Naive thymus-derived CD4-positive, alpha-beta T cell (primary cell): ENCODE measurements around the gene KCTD7. TPM values are rescaled to one million over a fixed set of nuclear protein-coding genes. Genes with fewer than 3 reads are reported as not detected.

ENCODE experiments used
- ATAC-seq: fragments of 150-1000 bp; cut with Tn5 transposase; 2 replicates; pipeline ENCODE4 v1.10.0; 2021; ENCODE audit warnings: mild to moderate bottlenecking, moderate library complexity
- CTCF ChIA-PET: fragments of 350-600 bp; sonication (Branson Sonifier 250); formaldehyde crosslinking; loops from one replicate; lab custom pipeline; 2021; ENCODE audit warnings: antibody characterized with exemption; lab: Charles Lee
- POLR2A ChIA-PET: fragments of 350-600 bp; sonication (Branson Sonifier 250); formaldehyde crosslinking; loops from one replicate; lab custom pipeline; 2021; ENCODE audit warnings: antibody characterized with exemption, inconsistent platforms; lab: Charles Lee
- DNase-seq, 9 donors: peaks; one replicate each; pipeline versions ENCODE4 v3.0.0 to v3.0.0-alpha.2; 2020 to 2022; ENCODE audit warnings: mixed read lengths in 1 of 9
- H3K27ac ChIP-seq: one replicate; pipeline ENCODE4 v1.7.0; 2013; ENCODE audit warnings: mild to moderate bottlenecking, low read depth, low read length, moderate library complexity
- H3K27me3 ChIP-seq, 2 donors: one replicate each; pipeline ENCODE4 v1.7.0; 2013; ENCODE audit warnings: low read length in 2 of 2, mild to moderate bottlenecking in 2 of 2, moderate library complexity in 2 of 2; ENCODE audit not compliant: control insufficient read depth in 2 of 2, insufficient read depth in 2 of 2
- H3K36me3 ChIP-seq, 3 experiments: 1 replicate in 2 of 3; 2 replicates in 1 of 3; pipeline ENCODE4 v1.7.0; 2013; ENCODE audit warnings: low read length in 3 of 3, mild to moderate bottlenecking in 3 of 3, moderate library complexity in 1 of 3; ENCODE audit not compliant: insufficient read depth in 3 of 3, control insufficient read depth in 2 of 3
- H3K4me1 ChIP-seq, 2 donors: one replicate each; pipeline ENCODE4 v1.7.0; 2013; ENCODE audit warnings: low read length in 2 of 2, mild to moderate bottlenecking in 2 of 2, moderate library complexity in 1 of 2; ENCODE audit not compliant: control insufficient read depth in 2 of 2, insufficient read depth in 2 of 2
- H3K4me3 ChIP-seq: 2 replicates; pipeline ENCODE4 v1.7.0; 2013; ENCODE audit warnings: mild to moderate bottlenecking, low read length
- H3K9me3 ChIP-seq, 3 experiments: 1 replicate in 2 of 3; 2 replicates in 1 of 3; pipeline ENCODE4 v1.7.0; 2013; ENCODE audit warnings: low read length in 3 of 3; ENCODE audit not compliant: control insufficient read depth in 2 of 3
- H3K27ac Mint-ChIP-seq, 9 donors: one replicate each; pipeline ENCODE4 v1.8.0; 2020 to 2022; ENCODE audit warnings: mixed read lengths in 9 of 9, mild to moderate bottlenecking in 8 of 9, moderate library complexity in 5 of 9, inconsistent platforms in 2 of 9
- H3K27me3 Mint-ChIP-seq, 5 donors: one replicate each; pipeline ENCODE4 v1.8.0; 2021 to 2022; ENCODE audit warnings: mixed read lengths in 5 of 5, mild to moderate bottlenecking in 1 of 5
- H3K36me3 Mint-ChIP-seq, 5 donors: one replicate each; pipeline ENCODE4 v1.8.0; 2020 to 2022; ENCODE audit warnings: mixed read lengths in 5 of 5, mild to moderate bottlenecking in 3 of 5, inconsistent platforms in 1 of 5
- H3K4me1 Mint-ChIP-seq, 7 donors: one replicate each; pipeline ENCODE4 v1.8.0; 2020 to 2022; ENCODE audit warnings: mixed read lengths in 7 of 7, mild to moderate bottlenecking in 3 of 7, inconsistent platforms in 1 of 7
- H3K4me3 Mint-ChIP-seq, 10 donors: one replicate each; pipeline ENCODE4 v1.8.0; 2020 to 2022; ENCODE audit warnings: mild to moderate bottlenecking in 10 of 10, mixed read lengths in 10 of 10, moderate library complexity in 6 of 10, inconsistent platforms in 2 of 10
- H3K9me3 Mint-ChIP-seq, 11 donors: one replicate each; pipeline ENCODE4 v1.8.0; 2020 to 2022; ENCODE audit warnings: mixed read lengths in 11 of 11, mild to moderate bottlenecking in 4 of 11, inconsistent platforms in 1 of 11, moderate library complexity in 1 of 11
- intact Hi-C, 2 donors: fragments of 100-400 bp; cut with micrococcal nuclease; formaldehyde crosslinking; loops; one replicate each; pipeline ENCODE4 v1.15.1; 2023
- polyA plus RNA-seq, 2 donors: library from polyadenylated mRNA; unstranded; fragments of 300-500 nt; fragmentation: Illumina TruSeq; gene quantifications; one replicate each; pipeline ENCODE4 v1.2.3, GENCODE V29; 2021
- total RNA-seq, 6 experiments: library from RNA in 5 of 6; stranded (reverse) in 5 of 6; gene quantifications; 1 replicate in 5 of 6; 2 replicates in 1 of 6; pipeline ENCODE4 v1.2.3 and lab custom pipeline; 2021 to 2026

The KCTD7 gene
- total and polyA plus RNA-seq, 7 experiments from 2014 or later: 10.4 to 43.6 (median 27.0) TPM

- POLR2A ChIA-PET: interaction anchor here (0.6 to 3.6 kb wide), 12 partner anchors 9 to 527 kb away, joined by 3 to 23 read pairs (median 3); partner anchors contain the start of gene RABGEF1
- peaks cover 0 to 4% (median 0%) of the 10 kb centered on the region in 3 experiments for H3K36me3 ChIP-seq
- Mint-ChIP-seq H3K9me3 (peaks cover 0 to 3% (median 0%) of the 10 kb centered on the region in 11 donors), H3K27ac (peak overlapping the region; percentile 65 to 92 (median 89)), H3K4me3 (peak overlapping the region; percentile 82 to 92 (median 89)), H3K36me3 (peaks cover 0 to 15% (median 0%) of the 10 kb centered on the region in 5 donors), H3K4me1 (peaks cover 32 to 47% (median 43%) of the 10 kb centered on the region in 7 donors), H3K27me3 (peaks cover 0 to 4% (median 0%) of the 10 kb centered on the region in 5 donors)
- intact Hi-C loops: loop anchor here (1.0 to 10.0 kb wide), 14 partner anchors 26 to 1589 kb away; partner anchors contain the start of genes RABGEF1 (in 2 of the 2), TMEM248 (in 2 of the 2), ASL (in 1 of the 2) and TYW1 (in 1 of the 2)
- H3K4me1 ChIP-seq: peaks cover 31% of the 10 kb centered on the region in 2 donors
- peak overlapping the region; percentile 88 for H3K27ac ChIP-seq
- CTCF ChIA-PET: no interaction called here
- peak in 3 of 9 donors; percentile 4 to 22 (median 9) for DNase-seq
- no peaks in the 10 kb centered on the region for H3K9me3 ChIP-seq
- ATAC-seq: no peak
- H3K4me3 ChIP-seq: peak overlapping the region; percentile 98
- H3K27me3 ChIP-seq: no peaks in the 10 kb centered on the region
Measured at GRCh38 chr7:66627881-66628360, 760 bp upstream of the KCTD7 start.

- Mint-ChIP-seq H3K4me3 (peak overlapping the region; percentile 54 to 90 (median 82)), H3K9me3 (peaks cover 0 to 3% (median 0%) of the 10 kb centered on the region in 11 donors), H3K4me1 (peaks cover 41 to 55% (median 50%) of the 10 kb centered on the region in 7 donors), H3K36me3 (peaks cover 0 to 21% (median 2%) of the 10 kb centered on the region in 5 donors), H3K27ac (peak overlapping the region; percentile 13 to 89 (median 60)), H3K27me3 (peaks cover 0 to 4% (median 0%) of the 10 kb centered on the region in 5 donors)
- Histone ChIP-seq H3K4me1 (peaks cover 31 to 34% of the 10 kb centered on the region in 2 donors), H3K9me3 (no peaks in the 10 kb centered on the region), H3K27ac (peak overlapping the region; percentile 91), H3K4me3 (peak overlapping the region; percentile 63), H3K27me3 (no peaks in the 10 kb centered on the region), H3K36me3 (peaks cover 0 to 15% (median 0%) of the 10 kb centered on the region in 3 experiments)
- ChIA-PET POLR2A (interaction anchor here (0.9 to 3.6 kb wide), 8 partner anchors 15 to 292 kb away, joined by 3 to 23 read pairs (median 4); partner anchors contain the start of gene RABGEF1), CTCF (no interaction called here)
- ATAC-seq: peak; percentile 20
- no peak for DNase-seq
- intact Hi-C loops: loop anchor here (1.0 to 10.0 kb wide), 6 partner anchors 52 to 1591 kb away; partner anchors contain the start of genes TMEM248 (in 2 of the 2) and TYW1 (in 1 of the 2)
Measured at GRCh38 chr7:66629222-66630062, 761 bp downstream of the KCTD7 start.

DNA sequence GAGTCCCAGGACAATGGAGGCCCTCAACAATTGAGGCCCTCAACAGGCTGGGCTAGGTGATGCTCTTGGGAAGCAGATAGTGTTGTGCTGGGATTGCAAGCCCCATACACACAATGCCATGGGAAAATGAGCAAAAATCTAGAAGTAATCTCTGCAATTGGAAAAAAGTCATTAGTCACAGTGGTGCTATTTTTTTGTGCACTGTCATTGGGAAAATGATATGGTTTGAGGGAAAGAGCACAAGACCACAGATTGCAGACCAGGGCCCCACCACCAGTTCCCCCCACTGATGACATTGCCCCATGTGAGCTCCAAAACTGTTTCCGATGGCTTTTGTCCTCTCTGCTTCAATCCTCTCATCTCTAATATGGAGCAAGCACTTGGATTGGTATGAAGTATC is 1.9 kb downstream of the KCTD7 start:
- POLR2A ChIA-PET: interaction anchor here (0.6 to 3.6 kb wide), 8 partner anchors 15 to 366 kb away, joined by 3 to 23 read pairs (median 6); partner anchors contain the start of gene TYW1
- peaks cover 0 to 18% (median 0%) of the 10 kb centered on the region in 3 experiments for H3K36me3 ChIP-seq
- DNase-seq (no peak), ATAC-seq (no peak)
- no peaks in the 10 kb centered on the region for H3K27me3 ChIP-seq
- H3K9me3 ChIP-seq: no peaks in the 10 kb centered on the region
- intact Hi-C loops: loop anchor here in 1 of 2 donors (5.0 kb wide), 1 partner anchor 53 kb away; no protein-coding TSS in a partner anchor
- Mint-ChIP-seq H3K4me1 (peaks cover 43 to 58% (median 52%) of the 10 kb centered on the region in 7 donors), H3K4me3 (peak overlapping the region; percentile 54 to 89 (median 80)), H3K9me3 (peaks cover 0 to 5% (median 0%) of the 10 kb centered on the region in 11 donors), H3K27me3 (peaks cover 0 to 4% (median 0%) of the 10 kb centered on the region in 5 donors), H3K36me3 (peaks cover 0 to 22% (median 3%) of the 10 kb centered on the region in 5 donors), H3K27ac (peak overlapping the region in 6 of 9 donors; percentile 54 to 89 (median 72))
- CTCF ChIA-PET: interaction anchor here (0.6 kb wide), 1 partner anchor 557 kb away, joined by 3 read pairs; no protein-coding TSS in a partner anchor
- H3K4me3 ChIP-seq: no peak overlapping the region
- H3K27ac ChIP-seq: no peak overlapping the region
- peaks cover 31 to 34% of the 10 kb centered on the region in 2 donors for H3K4me1 ChIP-seq

DNA sequence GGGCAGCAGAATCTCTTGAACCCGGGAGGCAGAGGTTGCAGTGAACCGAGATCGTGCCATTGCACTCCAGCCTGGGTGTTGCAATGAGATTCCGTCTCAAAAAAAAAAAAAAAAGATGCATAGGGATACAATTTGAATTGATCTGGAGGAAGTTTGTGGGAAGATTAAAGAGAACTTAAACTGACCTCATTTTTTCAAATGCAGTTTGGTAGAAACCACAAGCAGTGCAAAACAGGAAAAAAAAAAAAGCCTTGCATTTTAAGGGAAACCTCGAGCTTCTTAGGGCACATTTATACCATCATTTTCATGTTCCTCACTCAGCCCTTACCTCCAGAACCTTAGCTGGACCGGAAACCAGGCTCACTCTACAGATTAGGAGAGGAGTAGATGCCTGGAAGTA is 2.8 kb downstream of the KCTD7 start:
- POLR2A ChIA-PET: interaction anchor here (0.6 to 2.1 kb wide), 13 partner anchors 8 to 674 kb away, joined by 3 to 17 read pairs (median 3); partner anchors contain the start of gene TYW1
- H3K4me1 ChIP-seq: peaks cover 31 to 34% of the 10 kb centered on the region in 2 donors
- Mint-ChIP-seq H3K27ac (peak overlapping the region; percentile 43 to 89 (median 68)), H3K9me3 (peaks cover 0 to 5% (median 0%) of the 10 kb centered on the region in 11 donors), H3K27me3 (peaks cover 0 to 4% (median 0%) of the 10 kb centered on the region in 5 donors), H3K36me3 (peaks cover 0 to 22% (median 3%) of the 10 kb centered on the region in 5 donors), H3K4me3 (peak overlapping the region; percentile 53 to 89 (median 77)), H3K4me1 (peaks cover 43 to 60% (median 52%) of the 10 kb centered on the region in 7 donors)
- ATAC-seq (no peak), DNase-seq (peak in 6 of 9 donors; percentile 34 to 48 (median 46))
- no peaks in the 10 kb centered on the region for H3K27me3 ChIP-seq
- H3K4me3 ChIP-seq: peak overlapping the region; percentile 46
- CTCF ChIA-PET: interaction anchor here (0.7 to 0.8 kb wide), 2 partner anchors 74 to 95 kb away, joined by 3 to 4 read pairs; no protein-coding TSS in a partner anchor
- peak overlapping the region; percentile 30 for H3K27ac ChIP-seq
- intact Hi-C loops: loop anchor here in 1 of 2 donors (5.0 kb wide), 1 partner anchor 54 kb away; no protein-coding TSS in a partner anchor
- peaks cover 0 to 18% (median 0%) of the 10 kb centered on the region in 3 experiments for H3K36me3 ChIP-seq
- H3K9me3 ChIP-seq: no peaks in the 10 kb centered on the region

DNA sequence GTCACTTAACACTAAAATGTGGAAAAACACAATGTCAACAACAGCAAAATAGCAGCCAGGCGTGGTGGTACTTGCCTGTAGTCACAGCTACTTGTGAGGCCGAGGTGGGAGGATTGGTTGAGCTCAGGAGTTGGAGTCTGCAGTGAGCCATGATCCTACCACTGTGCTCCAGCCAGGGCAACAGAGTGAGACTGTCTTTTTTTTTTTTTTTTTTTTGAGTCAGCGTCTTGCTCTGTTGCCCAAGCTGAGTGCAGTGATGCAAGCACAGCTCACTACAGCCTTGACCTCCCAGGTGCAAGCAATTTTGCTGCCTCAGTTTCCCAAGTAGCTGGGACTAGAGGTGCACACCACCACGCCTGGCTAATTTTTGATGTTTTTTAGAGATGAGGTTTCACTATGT is 6.1 kb downstream of the KCTD7 start:
- peaks cover 8 to 35% (median 19%) of the 10 kb centered on the region in 3 experiments for H3K36me3 ChIP-seq
- no peak overlapping the region for H3K27ac ChIP-seq
- H3K9me3 ChIP-seq: no peaks in the 10 kb centered on the region
- peaks cover 34 to 49% (median 41%) of the 10 kb centered on the region in 7 donors for H3K4me1 Mint-ChIP-seq
- CTCF ChIA-PET: no interaction called here
- H3K36me3 Mint-ChIP-seq: peaks cover 3 to 29% (median 14%) of the 10 kb centered on the region in 5 donors
- H3K27me3 ChIP-seq: no peaks in the 10 kb centered on the region
- no peaks in the 10 kb centered on the region for H3K27me3 Mint-ChIP-seq
- intact Hi-C loops: loop anchor here in 1 of 2 donors (5.0 kb wide), 1 partner anchor 58 kb away; no protein-coding TSS in a partner anchor
- peaks cover 0 to 2% (median 0%) of the 10 kb centered on the region in 11 donors for H3K9me3 Mint-ChIP-seq
- H3K4me1 ChIP-seq: peaks cover 26 to 30% of the 10 kb centered on the region in 2 donors
- no peak for DNase-seq
- no peak overlapping the region for H3K4me3 Mint-ChIP-seq
- POLR2A ChIA-PET: no interaction called here
- peak overlapping the region in 1 of 9 donors; percentile 26 for H3K27ac Mint-ChIP-seq
- H3K4me3 ChIP-seq: no peak overlapping the region
- ATAC-seq: no peak
